ENCODE measurements around the gene PRPS2.

GRCh38 chrX:12814420-12814819 lies 23.2 kb downstream of the PRPS2 start:
- TF ChIP-seq POLR2A (IDR thresholded peaks at IDR 0.05) (no peak), CTCF (IDR thresholded peaks at IDR 0.05) (peak in 3 of 4 experiments; percentile 52 to 60 (median 55)), POLR2AphosphoS5 (IDR thresholded peaks at IDR 0.05) (no peak)

Data from gastroesophageal sphincter (tissue), 3 donors.